Measurements from ENCODE around the gene STH.

Gene STH

DNA sequence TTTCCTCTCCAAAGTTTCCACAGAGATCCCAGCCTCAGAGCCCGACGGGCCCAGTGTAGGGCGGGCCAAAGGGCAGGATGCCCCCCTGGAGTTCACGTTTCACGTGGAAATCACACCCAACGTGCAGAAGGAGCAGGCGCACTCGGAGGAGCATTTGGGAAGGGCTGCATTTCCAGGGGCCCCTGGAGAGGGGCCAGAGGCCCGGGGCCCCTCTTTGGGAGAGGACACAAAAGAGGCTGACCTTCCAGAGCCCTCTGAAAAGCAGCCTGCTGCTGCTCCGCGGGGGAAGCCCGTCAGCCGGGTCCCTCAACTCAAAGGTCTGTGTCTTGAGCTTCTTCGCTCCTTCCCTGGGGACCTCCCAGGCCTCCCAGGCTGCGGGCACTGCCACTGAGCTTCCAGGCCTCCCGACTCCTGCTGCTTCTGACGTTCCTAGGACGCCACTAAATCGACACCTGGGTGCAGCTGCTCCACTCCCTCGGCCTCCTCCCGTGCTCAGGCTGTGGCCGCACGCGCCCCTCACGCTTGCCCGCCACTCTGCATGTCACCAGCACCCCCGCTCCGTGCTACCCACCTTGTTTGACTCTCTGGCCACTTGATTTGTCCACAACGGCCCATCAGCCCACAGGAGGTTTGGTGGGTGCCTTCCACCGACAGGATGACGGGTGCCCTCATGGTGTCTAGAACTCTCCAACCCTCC lies 15.3 kb upstream of the STH start:
- Histone ChIP-seq H3K36me3 (no peaks in the 10 kb centered on the region; the same call in 1 of the 2 replicates), H3K4me1 (no peaks in the 10 kb centered on the region), H3K9me3 (no peaks in the 10 kb centered on the region), H3K27me3 (no peaks in the 10 kb centered on the region), H3K4me3 (ENCODE audit: low read depth, low read length) (no peak overlapping the region)
- DNase-seq, result no peak
- TF ChIP-seq, protein P1, sequence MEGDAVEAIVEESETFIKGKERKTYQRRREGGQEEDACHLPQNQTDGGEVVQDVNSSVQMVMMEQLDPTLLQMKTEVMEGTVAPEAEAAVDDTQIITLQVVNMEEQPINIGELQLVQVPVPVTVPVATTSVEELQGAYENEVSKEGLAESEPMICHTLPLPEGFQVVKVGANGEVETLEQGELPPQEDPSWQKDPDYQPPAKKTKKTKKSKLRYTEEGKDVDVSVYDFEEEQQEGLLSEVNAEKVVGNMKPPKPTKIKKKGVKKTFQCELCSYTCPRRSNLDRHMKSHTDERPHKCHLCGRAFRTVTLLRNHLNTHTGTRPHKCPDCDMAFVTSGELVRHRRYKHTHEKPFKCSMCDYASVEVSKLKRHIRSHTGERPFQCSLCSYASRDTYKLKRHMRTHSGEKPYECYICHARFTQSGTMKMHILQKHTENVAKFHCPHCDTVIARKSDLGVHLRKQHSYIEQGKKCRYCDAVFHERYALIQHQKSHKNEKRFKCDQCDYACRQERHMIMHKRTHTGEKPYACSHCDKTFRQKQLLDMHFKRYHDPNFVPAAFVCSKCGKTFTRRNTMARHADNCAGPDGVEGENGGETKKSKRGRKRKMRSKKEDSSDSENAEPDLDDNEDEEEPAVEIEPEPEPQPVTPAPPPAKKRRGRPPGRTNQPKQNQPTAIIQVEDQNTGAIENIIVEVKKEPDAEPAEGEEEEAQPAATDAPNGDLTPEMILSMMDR (IDR thresholded peaks at IDR 0.05; ENCODE audit: low read depth, low read length), result no peak

DNA sequence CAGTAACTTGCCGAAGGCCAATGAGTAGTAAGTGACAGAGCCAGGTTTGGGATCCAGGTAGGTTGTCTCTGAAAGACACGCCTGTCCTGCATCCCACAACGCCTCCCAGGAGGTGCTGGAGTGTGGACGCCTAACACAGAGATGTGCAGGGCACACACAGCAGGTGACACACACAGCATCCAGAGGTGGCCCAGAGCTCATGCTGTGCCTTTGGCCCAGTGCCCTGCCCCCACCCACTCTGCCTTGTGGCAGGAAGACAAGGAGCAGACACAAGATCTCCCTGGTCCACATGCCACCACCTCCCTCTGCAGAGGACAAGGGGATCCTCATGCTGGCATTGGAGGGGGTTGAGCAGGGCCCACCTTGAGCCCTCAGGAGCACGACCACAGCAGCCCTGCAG lies 14.7 kb upstream of the STH start:
- DNase-seq, result no peak
- Histone ChIP-seq H3K4me1 (no peaks in the 10 kb centered on the region), H3K9me3 (no peaks in the 10 kb centered on the region), H3K4me3 (ENCODE audit: low read depth, low read length) (no peak overlapping the region), H3K36me3 (no peaks in the 10 kb centered on the region; the same call in 1 of the 2 replicates), H3K27me3 (no peaks in the 10 kb centered on the region)
- TF ChIP-seq, protein P1 (IDR thresholded peaks at IDR 0.05; ENCODE audit: low read depth, low read length), result no peak

DNA sequence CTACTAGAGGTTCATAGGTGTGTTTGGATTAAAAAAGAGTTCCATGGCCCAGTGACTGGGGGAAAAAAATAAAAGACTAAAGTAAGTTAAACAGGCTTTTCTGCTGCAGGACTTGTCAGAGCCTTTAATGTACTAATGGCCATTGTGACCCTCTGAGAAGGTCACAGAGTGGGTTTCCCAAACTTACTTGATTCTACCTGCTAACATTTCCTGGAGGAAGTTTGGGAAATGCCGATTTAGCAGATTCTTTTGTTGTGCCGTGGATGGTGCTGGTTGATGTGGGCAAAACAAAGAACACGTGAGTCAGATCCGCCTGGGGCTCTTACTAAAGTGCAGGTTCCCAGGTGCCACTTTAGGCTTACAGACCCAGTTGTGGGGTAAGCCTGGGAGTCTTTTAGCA lies 13.6 kb upstream of the STH start:
- TF ChIP-seq, protein P1 (IDR thresholded peaks at IDR 0.05; ENCODE audit: low read depth, low read length), result no peak

DNA sequence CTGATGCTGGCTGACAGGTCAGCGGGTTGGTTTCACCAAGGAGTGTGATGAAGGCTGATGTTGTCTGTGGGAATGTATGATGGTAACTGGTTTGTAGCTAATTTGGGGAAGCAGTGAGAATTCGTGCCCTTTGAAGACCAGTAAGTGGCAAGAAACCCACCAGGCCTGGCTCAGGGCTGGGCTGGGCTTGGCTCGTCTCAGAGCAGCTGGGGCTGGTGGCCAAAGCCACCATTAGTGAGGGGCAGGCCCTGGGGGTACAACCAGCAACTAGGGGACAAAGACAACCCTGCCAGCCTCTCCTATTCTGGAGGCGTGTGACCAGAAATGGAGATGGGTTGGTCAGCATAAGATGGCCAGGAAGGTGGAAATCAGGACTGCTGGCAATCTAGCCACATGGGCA lies 13.0 kb upstream of the STH start:
- no peak for DNase-seq

More for the DNA sequence above, 13.6 kb upstream of the STH start:
- H3K36me3 ChIP-seq, result no peaks in the 10 kb centered on the region; the same call in 1 of the 2 replicates
- no peak for DNase-seq
- no peaks in the 10 kb centered on the region for H3K9me3 ChIP-seq
- no peak overlapping the region for H3K4me3 ChIP-seq (ENCODE audit: low read depth, low read length)
- H3K27me3 ChIP-seq, result no peaks in the 10 kb centered on the region
- H3K4me1 ChIP-seq, result no peaks in the 10 kb centered on the region

DNA sequence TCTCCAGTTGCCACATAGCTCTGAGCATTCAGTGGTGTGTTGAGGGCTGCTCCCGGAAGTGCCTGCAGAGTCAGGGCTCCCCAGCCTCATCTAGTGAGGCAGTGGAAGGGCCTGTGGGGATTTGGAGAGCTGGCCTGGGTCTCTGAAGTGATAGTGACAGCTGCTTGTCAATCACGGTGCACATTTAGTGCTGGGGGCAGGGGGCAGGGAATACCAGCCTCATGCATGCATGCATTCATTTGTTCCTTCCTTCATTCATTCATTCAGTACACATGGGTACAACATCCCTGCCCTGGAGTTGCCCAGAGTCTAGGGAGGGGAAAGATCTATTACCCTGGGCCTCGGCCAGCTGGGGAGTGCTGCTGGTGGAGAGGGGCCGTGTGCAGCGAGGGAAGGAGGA lies 11.3 kb upstream of the STH start:
- Histone ChIP-seq H3K27me3 (no peaks in the 10 kb centered on the region), H3K4me1 (no peaks in the 10 kb centered on the region), H3K36me3 (no peaks in the 10 kb centered on the region; the same call in 1 of the 2 replicates), H3K9me3 (no peaks in the 10 kb centered on the region), H3K4me3 (ENCODE audit: low read depth, low read length) (no peak overlapping the region)
- no peak for DNase-seq
- TF ChIP-seq, protein P1 (IDR thresholded peaks at IDR 0.05; ENCODE audit: low read depth, low read length), result no peak

More for the DNA sequence above, 13.0 kb upstream of the STH start:
- TF ChIP-seq, protein P1 (IDR thresholded peaks at IDR 0.05; ENCODE audit: low read depth, low read length), result no peak
- no peaks in the 10 kb centered on the region for H3K4me1 ChIP-seq
- H3K36me3 ChIP-seq, result no peaks in the 10 kb centered on the region; the same call in 1 of the 2 replicates
- no peaks in the 10 kb centered on the region for H3K27me3 ChIP-seq
- no peak overlapping the region for H3K4me3 ChIP-seq (ENCODE audit: low read depth, low read length)
- no peaks in the 10 kb centered on the region for H3K9me3 ChIP-seq

DNA sequence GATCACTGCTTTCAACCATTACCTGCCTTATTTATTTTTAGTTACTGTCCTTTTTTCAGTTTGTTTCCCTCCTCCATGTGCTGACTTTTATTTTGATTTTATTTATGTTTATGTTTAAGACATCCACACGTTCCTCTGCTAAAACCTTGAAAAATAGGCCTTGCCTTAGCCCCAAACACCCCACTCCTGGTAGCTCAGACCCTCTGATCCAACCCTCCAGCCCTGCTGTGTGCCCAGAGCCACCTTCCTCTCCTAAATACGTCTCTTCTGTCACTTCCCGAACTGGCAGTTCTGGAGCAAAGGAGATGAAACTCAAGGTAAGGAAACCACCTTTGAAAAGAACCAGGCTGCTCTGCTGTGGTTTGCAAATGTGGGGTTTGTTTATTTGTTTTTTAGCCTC lies 9.3 kb upstream of the STH start:
- no peak overlapping the region for H3K4me3 ChIP-seq (ENCODE audit: low read depth, low read length)
- H3K36me3 ChIP-seq, result no peaks in the 10 kb centered on the region
- TF ChIP-seq, protein P1 (IDR thresholded peaks at IDR 0.05; ENCODE audit: low read depth, low read length), result no peak
- DNase-seq, result no peak
- H3K4me1 ChIP-seq, result no peaks in the 10 kb centered on the region
- no peaks in the 10 kb centered on the region for H3K27me3 ChIP-seq
- H3K9me3 ChIP-seq, result no peaks in the 10 kb centered on the region

All from BE2C (cell line).